ENCODE measurements around the gene SCML1.

SCML1 gene, protein sequence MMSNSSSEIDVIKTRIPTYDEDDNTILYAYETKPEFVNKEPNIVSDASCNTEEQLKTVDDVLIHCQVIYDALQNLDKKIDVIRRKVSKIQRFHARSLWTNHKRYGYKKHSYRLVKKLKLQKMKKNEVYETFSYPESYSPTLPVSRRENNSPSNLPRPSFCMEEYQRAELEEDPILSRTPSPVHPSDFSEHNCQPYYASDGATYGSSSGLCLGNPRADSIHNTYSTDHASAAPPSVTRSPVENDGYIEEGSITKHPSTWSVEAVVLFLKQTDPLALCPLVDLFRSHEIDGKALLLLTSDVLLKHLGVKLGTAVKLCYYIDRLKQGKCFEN

DNA sequence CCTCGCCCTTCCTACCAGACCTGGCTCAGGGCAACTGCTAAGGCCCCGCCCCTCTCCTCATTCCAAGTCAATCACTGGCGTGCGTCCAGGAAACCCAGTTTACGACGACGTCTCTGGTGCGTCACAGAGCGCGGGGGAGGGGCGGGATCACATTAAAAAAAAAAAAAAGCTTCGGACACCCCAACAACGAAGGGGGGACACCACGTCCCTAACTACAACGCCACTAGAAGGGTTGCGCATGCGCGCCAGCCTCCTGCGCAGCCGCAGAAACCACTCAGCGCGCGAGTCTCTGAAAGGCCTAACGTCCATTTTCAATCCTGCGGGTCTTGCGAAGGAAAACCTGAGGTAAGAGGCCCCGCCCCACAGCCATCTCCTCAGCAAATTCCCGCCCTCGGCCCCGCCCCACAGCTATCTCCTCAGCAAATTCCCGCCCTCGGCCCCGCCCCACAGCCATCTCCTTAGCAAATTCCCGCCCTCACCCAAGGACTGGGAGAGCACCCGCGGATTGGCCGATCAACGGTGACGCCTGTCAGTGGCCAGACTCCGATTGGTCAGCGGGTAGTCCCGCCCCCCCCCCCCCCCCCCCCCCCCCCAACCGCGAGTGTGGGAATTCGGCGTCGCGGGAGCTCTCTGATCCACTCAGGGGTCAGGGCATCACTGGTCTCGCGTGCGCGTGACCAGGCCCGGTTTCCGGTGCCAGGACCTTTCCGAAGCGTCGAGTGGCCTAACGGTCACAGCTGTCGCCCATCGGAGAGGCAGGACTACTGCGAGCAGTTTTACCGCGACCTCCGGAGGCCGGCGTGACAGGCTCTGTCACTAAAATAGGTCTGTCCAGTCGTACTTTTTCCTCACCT, at the start of gene SCML1:
Gene SCML1 (plus strand): TSS at position 638 of the 854 bp plus-strand sequence. CDS start 6,694 bp downstream, outside the sequence.
- DNase-seq (ENCODE audit: low read depth), result peak; percentile 89

DNA sequence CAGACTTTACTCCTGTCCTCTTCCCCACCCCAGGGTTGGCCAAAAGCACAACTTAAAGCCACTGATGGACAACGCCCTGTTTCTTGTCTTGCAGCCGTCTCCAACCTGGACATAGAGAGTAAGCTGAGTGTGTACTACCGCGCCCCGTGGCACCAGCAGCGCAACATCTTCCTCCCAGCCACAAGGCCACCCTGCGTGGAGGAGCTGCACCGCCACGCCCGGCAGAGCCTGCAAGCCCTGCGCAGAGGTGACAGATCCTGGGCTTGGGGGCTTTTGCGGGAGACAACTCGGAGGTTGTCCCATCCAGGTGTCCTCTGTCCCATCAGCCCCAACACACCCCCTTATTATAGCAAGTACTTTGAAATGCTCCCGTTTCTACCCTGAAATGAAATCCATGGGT, 49.6 kb upstream of the SCML1 start:
- DNase-seq (ENCODE audit: low read depth), result no peak

DNA sequence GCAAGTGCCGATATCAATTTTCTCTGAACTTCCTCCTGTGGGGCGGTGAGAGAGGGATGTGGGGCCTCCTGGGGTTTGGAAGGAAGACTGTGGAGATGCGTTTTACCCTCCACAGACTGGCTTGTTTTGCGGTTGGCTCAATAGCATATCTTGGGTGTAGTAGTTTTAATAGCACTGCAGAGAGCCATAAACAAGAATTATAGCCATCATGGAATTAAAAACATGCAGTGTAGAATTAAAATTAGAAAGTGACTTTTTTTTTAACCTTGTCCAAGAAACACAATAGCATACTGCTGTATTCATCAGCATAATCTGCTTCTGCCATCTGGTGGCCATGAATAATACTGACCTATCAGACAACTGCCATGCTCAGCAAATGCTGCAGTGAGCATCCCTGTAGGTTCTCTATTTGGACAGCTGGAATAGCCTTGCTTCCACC, 47.3 kb upstream of the SCML1 start:
- DNase-seq (ENCODE audit: low read depth), result peak; percentile 10

DNA sequence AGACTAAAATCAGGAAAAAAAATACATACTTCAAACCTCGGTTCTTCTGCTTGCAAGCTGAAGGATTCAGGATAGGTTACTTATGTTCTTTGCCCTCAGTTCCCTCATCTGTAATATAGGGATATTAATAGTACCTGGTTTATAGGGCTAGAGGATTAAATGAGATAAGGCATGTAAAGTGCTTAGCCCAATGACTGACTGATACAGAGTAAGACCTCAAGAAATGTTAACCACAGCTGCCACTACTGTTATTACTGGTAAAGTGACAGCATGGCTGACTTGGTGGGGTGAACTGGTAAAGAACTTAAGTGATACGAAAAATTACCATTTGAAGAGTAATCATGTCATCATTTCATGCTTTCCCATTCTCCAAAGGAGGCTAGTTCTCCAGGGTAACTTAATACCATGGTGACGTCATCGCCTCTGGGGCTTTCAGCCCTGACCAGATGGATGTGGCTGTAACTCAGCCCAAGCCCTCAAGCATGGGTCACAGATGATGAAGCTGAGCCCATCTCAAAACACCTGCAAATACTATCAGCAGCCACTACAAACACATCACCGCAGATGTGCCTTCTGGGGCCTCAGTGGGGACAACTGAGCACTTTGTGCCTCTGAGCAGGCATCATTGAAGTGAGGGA, 44.5 kb upstream of the SCML1 start:
- DNase-seq (ENCODE audit: low read depth), result no peak

DNA sequence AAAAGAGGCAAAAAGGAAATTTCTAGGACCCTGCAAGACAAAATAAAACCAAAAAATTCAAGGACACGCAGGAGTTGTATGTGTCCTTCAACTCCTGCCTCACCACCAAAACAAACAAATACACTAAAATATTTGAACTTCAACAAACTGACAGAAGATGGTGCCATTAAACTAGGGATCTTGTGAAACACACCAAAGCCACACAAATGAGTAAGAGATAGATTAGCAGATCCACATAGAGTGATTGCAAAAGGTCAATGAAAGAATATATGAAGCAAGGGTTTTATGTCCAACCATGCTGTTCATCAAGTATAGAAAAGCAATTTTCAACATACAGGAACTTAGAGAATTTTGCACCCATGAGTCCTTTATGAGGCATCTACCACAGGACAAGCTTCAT, 40.1 kb upstream of the SCML1 start:
- no peak for DNase-seq (ENCODE audit: low read depth)

DNA sequence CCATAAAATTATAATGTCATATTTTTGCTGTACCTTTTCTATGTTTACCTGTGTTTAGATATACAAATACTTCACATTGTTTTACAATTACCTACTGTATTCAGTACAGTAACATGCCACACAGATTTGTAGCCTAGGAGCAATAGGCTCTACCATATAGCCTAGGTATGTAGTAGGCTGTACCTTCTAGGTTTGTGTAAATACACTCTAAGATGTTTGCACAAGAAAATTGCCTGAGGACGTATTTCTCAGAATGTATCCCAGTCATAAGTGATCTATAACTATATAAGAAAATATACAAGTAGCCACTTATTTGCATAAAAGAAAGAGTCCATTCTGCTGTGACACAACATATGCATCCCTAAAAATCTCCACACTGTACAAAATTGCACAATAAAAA, 36.3 kb upstream of the SCML1 start:
- DNase-seq (ENCODE audit: low read depth), result no peak

DNA sequence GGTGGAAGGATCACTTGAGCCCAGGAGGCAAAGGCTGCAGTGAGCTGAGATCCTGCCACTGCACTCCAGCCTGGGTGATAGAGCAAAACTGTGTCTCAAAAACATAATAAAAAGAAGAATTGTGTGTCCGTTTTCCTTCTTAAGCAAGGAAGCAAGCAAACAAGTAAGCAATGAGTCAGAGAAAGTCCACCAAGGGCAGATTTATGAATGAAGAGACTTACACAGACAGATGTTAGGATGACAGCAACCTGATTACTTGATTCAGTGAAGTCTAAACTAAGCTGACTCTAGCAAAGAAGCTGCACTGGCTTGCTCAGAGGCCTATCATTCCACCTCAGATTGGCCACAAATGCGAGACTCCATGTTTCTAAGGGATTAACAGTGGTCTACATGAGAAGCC, 34.1 kb upstream of the SCML1 start:
- no peak for DNase-seq (ENCODE audit: low read depth)

DNA sequence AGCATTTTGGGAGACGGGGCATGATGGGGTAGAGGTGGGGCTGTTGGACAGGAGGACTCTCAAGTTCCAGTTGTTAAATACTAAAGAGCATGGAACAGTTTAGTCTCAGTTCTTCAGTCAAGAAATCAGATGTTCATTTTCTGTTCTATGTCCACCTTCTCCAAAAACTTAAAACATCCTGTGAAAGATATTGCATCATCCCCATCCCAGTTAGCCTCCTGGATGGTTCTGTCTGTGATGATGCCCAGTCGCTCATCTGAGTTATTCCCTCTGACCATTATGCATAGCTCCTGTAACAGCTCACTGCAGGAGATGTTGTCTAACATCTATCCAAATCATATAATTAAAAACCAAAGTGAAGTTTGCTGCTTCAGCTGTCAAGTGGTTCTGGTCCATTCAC, 32.1 kb upstream of the SCML1 start:
- no peak for DNase-seq (ENCODE audit: low read depth)

DNA sequence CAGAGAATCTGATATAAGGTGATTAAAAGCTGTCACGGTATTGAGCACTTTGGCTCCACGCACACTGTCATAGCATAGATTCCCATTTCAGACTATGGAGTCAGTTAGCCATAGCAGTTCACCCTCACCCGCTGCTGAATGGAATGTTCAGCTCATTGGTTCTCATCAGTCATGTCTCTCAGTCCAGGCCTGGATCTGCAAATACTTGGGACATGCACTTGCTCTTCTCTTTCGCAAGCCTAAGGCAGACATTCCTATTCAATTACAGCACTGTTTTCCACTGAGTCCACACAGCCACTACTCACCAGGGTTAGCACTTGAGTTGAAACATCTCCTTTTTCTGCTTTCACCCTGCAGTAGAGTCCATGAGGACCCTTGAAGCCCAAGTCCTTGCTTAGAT, 30.6 kb upstream of the SCML1 start:
- no peak for DNase-seq (ENCODE audit: low read depth)

DNA sequence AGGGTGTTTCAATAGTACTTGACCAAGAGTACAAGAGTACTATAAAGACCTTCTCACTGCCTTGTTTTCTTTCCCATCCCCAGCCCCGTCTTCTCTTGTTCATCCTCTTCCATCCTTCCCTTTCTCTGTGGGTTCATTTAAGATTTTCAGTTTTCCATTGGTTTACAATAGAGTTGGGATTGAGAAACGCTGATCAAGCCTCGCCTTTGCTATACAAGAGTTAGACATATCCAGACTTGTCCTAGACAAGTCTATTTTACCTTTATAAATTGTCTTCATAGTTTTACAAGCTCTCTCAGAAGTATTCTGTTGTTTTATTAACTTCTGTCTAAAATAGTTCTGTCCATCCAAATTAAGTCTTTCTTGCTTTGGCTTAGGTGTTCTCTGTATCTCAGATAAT, 29.6 kb upstream of the SCML1 start:
- DNase-seq (ENCODE audit: low read depth), result no peak

DNA sequence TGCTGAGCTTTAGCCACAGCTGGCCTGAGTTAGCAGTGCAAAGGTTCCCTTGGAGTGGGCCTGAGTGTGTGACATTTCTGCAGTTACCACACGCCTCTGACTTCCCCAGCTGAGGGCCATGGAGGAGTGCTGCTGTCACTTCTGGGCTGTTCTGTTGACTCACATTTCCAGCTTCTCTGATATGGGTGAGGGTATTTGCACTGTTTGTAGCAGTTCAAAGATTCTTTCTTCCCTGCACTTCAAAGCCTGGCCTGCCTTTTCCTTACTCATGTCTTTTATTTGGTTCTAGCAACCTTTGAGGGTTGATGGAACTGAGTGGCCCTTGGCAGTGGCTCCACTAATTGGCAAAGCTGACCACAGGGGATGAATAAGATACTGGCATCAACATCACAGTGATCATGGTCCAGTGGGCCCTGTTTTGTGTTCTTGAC, 26.4 kb upstream of the SCML1 start:
- DNase-seq (ENCODE audit: low read depth), result no peak

DNA sequence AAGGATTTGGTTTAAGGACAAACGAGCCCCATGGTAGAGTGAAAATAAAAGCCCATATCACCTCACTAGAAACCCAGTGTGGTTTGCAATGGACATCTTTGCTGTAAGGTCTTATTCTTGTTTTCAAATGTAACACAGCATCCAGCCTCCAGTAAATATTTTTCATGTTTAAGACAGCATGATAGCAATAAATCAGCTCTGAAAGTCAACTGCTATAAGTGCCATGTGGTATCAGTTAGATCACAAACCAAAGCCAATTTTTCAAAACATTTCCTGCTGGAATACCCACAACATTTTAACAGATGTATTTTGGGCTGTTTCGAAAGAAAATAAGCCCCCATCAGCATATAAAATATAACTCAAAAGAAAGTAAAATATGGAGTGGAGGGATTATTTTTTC, 24.0 kb upstream of the SCML1 start:
- no peak for DNase-seq (ENCODE audit: low read depth)

DNA sequence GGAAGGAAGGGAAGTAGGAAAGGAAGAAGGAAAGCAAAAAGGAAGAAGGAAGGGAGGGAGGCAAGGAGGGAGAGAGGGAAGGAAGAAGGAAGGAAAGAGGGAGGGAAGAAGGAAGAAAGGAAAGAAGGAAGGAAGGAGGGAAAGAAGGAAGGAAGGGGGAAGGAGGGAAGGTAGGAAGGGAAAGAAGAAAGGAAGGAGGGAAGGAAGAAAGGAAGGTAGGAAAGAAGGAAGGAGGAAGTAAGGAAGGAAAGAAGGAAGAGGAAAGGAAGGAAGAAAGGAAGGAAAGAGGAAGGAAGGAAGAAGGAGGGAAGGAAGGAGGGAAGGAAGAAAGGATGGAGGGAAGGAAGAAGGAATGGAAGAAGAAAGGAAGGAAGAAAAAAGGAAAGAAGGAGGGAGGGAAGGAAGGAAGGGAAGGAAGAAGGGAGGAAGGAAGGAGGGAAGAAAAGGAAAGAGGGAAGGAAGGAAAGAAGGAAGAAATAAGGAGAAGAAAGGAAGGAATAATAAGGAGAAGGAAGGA, 18.6 kb upstream of the SCML1 start:
- no peak for DNase-seq (ENCODE audit: low read depth)

DNA sequence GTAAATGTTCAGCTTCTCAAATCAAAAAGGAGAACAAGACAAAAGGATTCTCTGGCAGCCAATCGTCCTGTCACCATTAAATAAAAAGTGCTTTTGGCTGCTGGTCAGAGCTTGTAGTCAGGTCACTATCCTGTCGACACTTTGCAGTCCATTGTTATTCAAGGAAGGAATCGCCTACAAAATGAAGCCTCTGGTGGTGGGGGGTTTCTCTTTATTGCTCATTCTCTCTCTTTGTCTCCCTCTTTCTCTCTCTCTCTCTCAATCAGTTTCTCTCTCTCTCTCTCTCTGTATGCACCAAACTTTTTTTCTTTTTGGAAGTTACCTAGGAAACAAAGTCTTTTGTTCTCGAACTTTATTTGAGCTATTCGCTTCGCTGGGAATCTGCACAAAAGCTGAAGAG, 17.6 kb upstream of the SCML1 start:
- DNase-seq (ENCODE audit: low read depth), result no peak

DNA sequence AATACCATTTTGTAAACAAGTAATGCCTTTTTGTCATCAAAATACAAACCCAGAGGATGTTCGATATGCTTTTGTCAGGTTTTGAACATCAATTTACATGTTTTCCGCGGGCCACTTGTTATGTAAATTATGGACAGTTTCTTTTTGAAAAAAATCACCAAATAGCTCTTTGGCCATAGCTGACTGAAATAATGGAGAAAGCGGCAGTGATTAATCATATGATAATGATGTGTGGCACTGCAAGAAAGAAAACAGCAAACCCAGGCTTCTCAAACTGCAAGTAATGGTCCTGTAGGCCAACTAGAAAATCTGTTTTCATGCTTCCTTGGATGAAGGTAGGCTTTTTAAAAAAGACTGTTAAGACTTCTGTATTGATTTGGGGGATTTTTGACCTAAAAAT, 15.6 kb upstream of the SCML1 start:
- DNase-seq (ENCODE audit: low read depth), result no peak

DNA sequence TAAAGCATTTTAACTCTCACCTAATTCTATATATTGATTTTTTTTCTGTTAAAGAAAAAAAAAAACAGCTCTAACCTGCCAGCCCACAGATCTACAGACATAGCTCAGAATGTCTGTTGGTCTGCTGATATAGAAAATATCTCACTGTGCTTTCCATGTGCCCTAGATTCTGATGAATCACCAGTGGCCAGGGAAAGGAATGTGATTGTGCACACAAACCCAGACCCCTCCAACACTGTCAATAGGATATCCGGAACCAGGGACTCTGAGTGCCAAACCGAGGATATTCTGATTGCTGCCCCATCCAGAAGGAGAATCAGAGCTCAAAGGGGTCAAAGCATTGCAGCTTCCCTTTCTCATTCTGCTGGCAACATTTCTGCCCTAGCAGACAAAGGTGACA, 12.1 kb upstream of the SCML1 start:
- DNase-seq (ENCODE audit: low read depth), result no peak

DNA sequence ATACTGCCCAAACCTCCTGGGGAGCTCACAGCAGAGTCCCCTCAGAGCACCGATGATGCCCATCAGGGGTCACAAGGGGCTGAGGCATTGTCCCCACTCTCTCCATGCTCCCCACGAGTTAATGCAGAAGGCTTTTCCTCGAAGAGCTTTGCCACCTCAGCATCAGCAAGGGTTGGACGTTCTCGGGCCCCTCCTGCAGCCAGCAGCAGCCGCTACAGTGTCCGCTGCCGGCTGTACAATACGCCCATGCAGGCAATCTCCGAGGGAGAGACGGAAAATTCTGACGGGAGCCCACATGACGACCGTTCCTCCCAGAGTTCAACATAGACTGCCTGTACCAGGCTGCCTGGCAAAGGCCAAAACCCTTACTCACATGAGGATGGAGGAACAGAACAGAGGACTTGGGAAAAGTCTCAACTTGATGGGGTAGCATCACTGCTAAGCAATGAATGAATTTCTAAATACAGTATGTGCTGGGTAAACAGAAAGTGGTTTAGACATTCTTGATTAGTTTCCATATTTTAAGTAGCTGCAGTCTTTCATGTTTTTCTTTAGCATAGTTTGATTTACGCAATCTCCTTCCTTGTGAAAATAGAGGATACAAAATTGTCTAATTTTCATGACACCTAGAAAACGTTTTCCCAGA, 5.0 kb upstream of the SCML1 start:
- DNase-seq (ENCODE audit: low read depth), result no peak

DNA sequence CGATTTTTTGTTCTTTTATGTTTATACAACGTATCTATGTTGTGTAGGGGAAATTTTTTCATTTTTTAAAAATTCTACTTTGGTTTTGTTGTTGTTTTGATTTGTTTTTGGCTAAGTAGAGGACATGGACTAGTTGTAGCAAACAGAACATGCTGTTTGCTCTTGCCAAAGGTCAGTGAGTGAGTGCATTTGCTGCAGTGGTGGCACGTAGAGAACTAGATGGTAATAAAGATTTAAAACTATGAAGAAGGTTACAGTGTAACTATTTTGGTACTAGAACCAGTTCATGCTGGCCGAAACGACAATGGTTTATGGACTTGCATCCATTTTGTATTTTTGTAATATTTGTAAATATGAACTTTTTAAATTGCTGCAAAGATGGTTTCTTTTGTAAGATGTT, 1.9 kb upstream of the SCML1 start:
- no peak for DNase-seq (ENCODE audit: low read depth)

DNA sequence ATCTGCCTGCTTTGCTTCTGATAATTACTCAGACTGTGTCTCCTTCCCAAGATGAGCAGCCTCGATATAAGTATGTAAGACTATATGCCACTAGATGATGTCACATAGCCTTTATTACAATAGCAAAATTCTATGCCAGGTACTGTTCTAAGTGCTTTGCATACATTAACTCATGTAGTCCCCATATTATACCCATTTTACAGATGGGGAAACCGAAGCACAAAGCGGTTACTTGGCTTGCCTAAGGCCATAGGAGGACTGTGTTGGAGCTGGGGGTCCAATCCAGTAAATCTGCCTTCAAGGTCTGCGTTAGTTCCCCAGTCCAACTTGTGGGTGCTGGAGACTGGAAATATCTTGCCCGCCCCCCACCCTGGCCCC, 826 bp upstream of the SCML1 start:
- no peak for DNase-seq (ENCODE audit: low read depth)

DNA sequence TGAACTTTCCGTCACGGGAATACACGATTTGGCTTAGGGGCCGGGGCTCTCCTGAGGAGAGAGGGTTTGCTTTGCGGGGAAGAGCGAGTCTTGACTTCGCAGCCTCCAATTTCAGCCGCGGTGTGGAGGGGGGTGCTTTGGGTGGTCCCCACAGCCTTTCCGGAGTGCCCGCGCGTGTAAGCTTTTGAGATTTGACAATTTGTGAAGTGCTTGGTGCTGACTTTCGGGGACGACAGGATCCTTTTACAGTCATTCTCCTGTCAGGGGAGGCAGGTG, 355 bp downstream of the SCML1 start:
- DNase-seq (ENCODE audit: low read depth), result no peak

DNA sequence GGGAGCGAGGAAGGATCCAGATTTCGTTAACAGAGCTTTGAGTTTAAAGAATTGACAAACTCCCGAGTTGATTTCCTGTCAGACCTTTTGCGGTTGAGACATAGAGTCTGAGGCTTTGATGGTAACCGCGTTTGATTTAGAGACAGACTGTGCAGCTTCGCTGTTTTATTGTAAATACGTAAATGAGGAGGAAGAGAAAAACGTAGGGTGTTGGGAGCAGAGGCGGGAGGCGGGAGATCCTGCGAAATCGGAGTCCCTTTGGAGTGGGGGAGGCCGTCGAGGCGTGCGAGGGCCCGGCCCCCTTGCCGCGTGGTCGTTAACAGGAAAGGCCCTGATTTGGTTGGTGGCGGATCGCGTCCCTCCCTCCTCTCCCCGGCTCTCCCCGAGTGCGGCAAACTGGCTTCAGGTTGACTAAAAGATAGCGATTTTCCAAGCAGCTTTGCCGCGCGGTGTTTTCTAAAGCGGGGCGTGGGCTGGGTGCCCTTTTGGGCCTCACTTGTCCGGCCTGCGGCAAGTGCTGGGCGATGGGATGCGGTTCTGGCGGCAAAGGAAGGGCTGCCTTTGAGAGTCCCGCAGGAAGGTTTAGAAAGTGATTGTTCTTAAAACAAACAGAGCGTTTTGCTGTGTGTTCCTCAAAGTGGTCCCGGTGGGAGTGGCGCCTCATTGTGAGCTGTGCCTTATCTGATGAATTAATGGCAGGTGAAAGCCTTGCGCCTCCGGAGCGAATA, 857 bp downstream of the SCML1 start:
- DNase-seq (ENCODE audit: low read depth), result no peak
